ENCODE data around the gene CRACR2B.

The CRACR2B gene

GRCh38 chr11:794766-795633, 32.7 kb upstream of the CRACR2B start:
- no peak for DNase-seq

GRCh38 chr11:795634-796564, 31.8 kb upstream of the CRACR2B start:
- no peak for DNase-seq

GRCh38 chr11:796565-797295, 31.0 kb upstream of the CRACR2B start:
- DNase-seq = no peak

- peak; percentile 77 for DNase-seq
These were observed 30.2 kb upstream of the CRACR2B start for GRCh38 chr11:797296-798092.

GRCh38 chr11:798093-798713, 29.5 kb upstream of the CRACR2B start, which contains the start of gene SLC25A22:
SLC25A22 (minus strand) TSS chr11:798281; CDS start chr11:795006, 3,275 bp downstream.
- peak; percentile 56 for DNase-seq

- no peak for DNase-seq
These were observed 27.9 kb upstream of the CRACR2B start for GRCh38 chr11:799641-800316.

GRCh38 chr11:800473-800872, 27.2 kb upstream of the CRACR2B start:
- DNase-seq = no peak

- DNase-seq = no peak
These were observed 26.5 kb upstream of the CRACR2B start for GRCh38 chr11:801097-801780.

- no peak for DNase-seq
These were observed 25.6 kb upstream of the CRACR2B start for GRCh38 chr11:802018-802617.

GRCh38 chr11:802693-803466, 24.8 kb upstream of the CRACR2B start:
- DNase-seq = no peak

GRCh38 chr11:803467-803742, 24.3 kb upstream of the CRACR2B start:
- no peak for DNase-seq

GRCh38 chr11:803770-804598, 23.7 kb upstream of the CRACR2B start:
- no peak for DNase-seq

- no peak for DNase-seq
These were observed 23.1 kb upstream of the CRACR2B start for GRCh38 chr11:804599-804964.

- no peak for DNase-seq
These were observed 19.1 kb upstream of the CRACR2B start for GRCh38 chr11:808427-809286.

- DNase-seq = peak; percentile 82
These were observed 18.3 kb upstream of the CRACR2B start, which contains the start of gene RPLP2 for GRCh38 chr11:809287-810039. RPLP2 (plus strand) TSS chr11:809967; CDS start chr11:810235, 268 bp downstream.

- DNase-seq = no peak
These were observed 17.6 kb upstream of the CRACR2B start for GRCh38 chr11:810040-810567.
